A549 (cell line): Measurements from ENCODE around the gene PTH2R.

Experiments
- FOXS1 ChIP-seq: fragments of 250-450 bp; sonication (Bioruptor Pico); IDR thresholded peaks from 2 replicates; pipeline ENCODE4 v1.5.0; 2020; ENCODE audit warnings: mild to moderate bottlenecking, moderate library complexity
- JUNB ChIP-seq: fragments of >200 bp; sonication (Bioruptor Twin); formaldehyde crosslinking; IDR thresholded peaks from 2 replicates; pipeline ENCODE4 v1.6.1; 2016
- KDM1A ChIP-seq: fragments of 200-600 bp; sonication (generic); IDR thresholded peaks from 2 replicates; pipeline ENCODE4 v1.6.1; 2016; ENCODE audit warnings: low read depth, mild to moderate bottlenecking
- MAFK ChIP-seq: fragments of 450-650 bp; IDR thresholded peaks from 2 replicates; pipeline ENCODE4 v1.6.1; 2014; ENCODE audit not compliant: partially characterized antibody
- MAX ChIP-seq: IDR thresholded peaks from 2 replicates; pipeline ENCODE4 v1.6.1; 2012
- PHF8 ChIP-seq: fragments of 200-600 bp; sonication (generic); IDR thresholded peaks from 2 replicates; pipeline ENCODE4 v1.6.1; 2016; ENCODE audit warnings: low read depth, mild to moderate bottlenecking, antibody characterized with exemption, moderate library complexity, borderline replicate concordance
- POLR2A ChIP-seq: IDR thresholded peaks from 2 replicates; pipeline ENCODE4 v1.6.1; 2012; ENCODE audit warnings: mild to moderate bottlenecking, low read length
- SMC3 ChIP-seq: fragments of >200 bp; sonication (Bioruptor Twin); formaldehyde crosslinking; IDR thresholded peaks from 3 replicates; pipeline ENCODE4 v1.6.1; 2018; ENCODE audit warnings: inconsistent platforms
- USF2 ChIP-seq: fragments of 450-650 bp; IDR thresholded peaks from 2 replicates; pipeline ENCODE4 v1.6.1; 2014; ENCODE audit warnings: antibody characterized with exemption
- TF ChIP-seq, protein P1 (sequence below): fragments of >200 bp; sonication (Bioruptor Twin); formaldehyde crosslinking; IDR thresholded peaks from 3 replicates; pipeline ENCODE4 v1.5.1; 2016

DNA sequence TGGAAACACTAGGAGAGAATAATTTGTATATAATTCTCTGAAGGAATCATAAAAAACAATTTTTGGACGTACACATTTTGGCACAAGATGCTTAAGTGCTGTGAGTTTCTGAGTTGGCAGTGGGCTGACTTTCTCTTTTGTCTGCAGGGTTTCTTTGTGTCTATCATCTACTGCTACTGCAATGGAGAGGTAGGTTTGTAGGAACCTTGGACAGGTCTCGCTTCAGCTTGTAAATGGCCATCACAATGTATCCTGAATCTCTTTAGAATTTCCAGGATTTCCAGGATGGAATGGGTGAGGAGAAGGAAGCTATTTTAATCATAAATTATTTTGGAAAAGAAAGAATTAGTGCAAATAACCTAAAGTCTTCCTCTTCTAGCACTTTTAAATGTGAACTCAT lies 83.9 kb downstream of the PTH2R start:
- no peak for TF ChIP-seq FOXS1
- TF ChIP-seq USF2: no peak
- TF ChIP-seq SMC3: no peak
- TF ChIP-seq, protein P1, sequence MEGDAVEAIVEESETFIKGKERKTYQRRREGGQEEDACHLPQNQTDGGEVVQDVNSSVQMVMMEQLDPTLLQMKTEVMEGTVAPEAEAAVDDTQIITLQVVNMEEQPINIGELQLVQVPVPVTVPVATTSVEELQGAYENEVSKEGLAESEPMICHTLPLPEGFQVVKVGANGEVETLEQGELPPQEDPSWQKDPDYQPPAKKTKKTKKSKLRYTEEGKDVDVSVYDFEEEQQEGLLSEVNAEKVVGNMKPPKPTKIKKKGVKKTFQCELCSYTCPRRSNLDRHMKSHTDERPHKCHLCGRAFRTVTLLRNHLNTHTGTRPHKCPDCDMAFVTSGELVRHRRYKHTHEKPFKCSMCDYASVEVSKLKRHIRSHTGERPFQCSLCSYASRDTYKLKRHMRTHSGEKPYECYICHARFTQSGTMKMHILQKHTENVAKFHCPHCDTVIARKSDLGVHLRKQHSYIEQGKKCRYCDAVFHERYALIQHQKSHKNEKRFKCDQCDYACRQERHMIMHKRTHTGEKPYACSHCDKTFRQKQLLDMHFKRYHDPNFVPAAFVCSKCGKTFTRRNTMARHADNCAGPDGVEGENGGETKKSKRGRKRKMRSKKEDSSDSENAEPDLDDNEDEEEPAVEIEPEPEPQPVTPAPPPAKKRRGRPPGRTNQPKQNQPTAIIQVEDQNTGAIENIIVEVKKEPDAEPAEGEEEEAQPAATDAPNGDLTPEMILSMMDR: no peak
- TF ChIP-seq POLR2A: no peak
- TF ChIP-seq MAFK: no peak
- TF ChIP-seq JUNB: no peak
- no peak for TF ChIP-seq PHF8
- TF ChIP-seq MAX: no peak
- TF ChIP-seq KDM1A: no peak
